AML-193 (cell line): Measurements from ENCODE around the gene TAF6.
A peak's percentile ranks its signal among the peaks of the same experiment; 100 is the strongest.
"Not testable (repeated sequence)": the region's sequence is repeated elsewhere in the genome, so short reads cannot be mapped to it uniquely, and the experiment has no call there.

ENCODE experiments used
- DNase-seq, 2 experiments: peaks; one replicate each; lab custom pipeline; 2025; lab: John Stamatoyannopoulos, UW

TAF6 gene

DNA sequence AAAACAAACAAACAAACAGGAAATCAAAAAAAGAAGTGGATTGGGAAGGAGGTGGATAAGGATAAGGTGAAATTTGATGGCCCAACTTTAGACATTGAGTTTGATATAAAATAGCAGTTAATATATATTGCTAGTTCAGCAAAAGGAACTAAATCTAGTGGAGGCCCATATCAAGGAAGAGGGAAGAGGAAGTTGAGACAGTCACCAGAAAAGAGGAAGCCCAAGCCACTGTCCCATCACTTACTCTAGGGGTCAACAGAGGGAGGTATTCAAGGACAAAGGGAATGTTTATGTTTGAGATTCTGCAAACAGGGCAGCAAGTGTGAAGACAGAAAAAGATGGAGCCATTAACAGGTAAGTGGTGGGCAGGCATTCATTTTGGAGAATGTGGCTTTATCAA is 33.2 kb upstream of the TAF6 start:
- DNase-seq = peak; percentile 80 to 87

DNA sequence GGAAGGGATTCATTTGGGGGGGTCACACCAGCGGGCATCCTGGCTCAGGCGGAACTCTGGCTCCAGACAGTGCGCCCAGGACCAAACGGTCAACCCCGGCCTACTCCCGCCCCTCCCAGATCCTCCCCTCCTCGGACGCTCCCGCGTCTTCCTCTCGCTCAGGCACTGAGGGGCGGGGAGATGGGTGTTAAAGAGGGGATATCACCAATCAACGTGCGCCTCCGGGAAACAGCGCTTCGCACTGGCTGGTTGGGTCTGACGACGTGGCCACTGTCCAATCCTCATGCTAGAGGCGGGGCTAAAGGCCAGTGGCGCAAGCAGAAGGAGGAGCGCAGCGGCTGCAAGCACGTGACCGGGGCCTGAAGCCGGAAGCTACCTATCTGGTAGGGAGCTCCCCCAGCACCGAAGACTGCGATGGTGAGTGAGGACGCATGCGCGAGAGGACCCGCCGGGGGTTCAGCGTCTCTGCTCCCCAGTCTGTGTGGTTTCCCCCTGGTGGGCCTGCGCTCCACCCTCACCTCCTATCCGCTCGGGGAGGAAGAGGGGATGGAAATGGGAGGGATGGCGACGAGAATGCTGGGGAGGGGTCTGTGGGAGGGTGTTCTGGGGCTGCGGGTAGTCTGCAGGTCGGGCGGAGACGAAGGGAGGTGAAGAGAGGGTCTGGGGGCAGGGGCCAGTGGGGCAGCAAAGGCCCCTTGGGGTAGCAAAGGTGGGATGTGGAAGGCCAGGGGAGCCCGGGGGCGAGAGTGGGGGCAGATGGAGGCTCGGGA is 29.6 kb upstream of the TAF6 start, which contains the start of gene LAMTOR4:
Gene LAMTOR4, plus strand, starts transcription at position 360 of the 770 bp plus-strand sequence. Its CDS starts 55 bp downstream, at position 415.
- peak; percentile 96 for DNase-seq

DNA sequence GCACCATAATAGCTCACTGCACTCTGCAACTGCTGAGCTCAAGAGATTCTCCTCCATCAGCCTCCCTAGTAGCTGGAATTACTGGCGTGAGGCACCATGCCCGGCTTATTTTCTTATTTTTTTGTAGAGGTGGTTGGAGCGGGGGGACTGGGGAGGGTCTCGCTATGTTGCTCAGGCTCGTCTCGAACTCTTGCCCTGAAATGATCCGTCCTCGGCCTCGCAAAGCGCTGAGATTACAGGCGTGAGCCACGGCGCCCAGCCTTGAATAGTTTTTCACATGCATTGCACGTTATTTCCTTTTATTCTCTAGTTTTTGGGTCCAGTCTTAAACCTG is 29.0 kb upstream of the TAF6 start:
- DNase-seq = no peak

DNA sequence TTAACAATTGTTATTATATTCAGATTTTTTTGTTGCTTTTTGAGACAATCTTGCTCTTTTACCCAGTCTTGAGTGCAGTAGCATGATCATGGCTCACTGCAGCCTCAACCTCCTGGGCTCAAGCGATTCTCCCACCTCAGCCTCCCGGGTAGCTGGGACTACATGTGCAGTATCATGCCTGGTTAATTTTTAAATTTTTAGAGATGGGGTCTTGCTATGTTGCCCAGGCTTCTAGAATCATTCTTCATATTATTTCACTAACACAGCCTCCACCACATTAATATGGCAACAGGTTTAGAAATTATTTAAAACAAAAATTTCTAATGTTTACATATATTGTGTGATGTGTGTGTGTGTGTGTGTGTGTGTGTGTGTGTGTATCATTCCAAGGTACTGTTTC is 28.1 kb upstream of the TAF6 start:
- no peak for DNase-seq

DNA sequence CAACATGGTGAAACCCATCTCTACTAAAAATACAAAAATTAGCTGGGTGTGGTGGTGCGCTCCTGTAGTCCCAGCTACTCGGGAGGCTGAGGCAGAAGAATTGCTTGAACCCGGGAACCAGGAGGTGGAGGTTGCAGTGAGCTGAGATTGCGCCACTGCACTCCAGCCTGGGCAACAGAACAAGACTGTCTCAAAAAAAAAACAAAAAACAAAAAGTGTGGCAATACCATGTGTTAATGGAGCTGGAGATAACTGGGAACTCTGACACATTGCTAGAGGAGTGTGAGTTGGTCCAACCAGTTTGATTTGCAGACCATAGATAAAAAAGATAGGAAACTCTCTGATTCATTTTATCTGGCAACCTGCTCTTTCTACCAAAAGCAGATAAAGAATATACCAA is 27.2 kb upstream of the TAF6 start:
- not testable (repeated sequence) for DNase-seq

DNA sequence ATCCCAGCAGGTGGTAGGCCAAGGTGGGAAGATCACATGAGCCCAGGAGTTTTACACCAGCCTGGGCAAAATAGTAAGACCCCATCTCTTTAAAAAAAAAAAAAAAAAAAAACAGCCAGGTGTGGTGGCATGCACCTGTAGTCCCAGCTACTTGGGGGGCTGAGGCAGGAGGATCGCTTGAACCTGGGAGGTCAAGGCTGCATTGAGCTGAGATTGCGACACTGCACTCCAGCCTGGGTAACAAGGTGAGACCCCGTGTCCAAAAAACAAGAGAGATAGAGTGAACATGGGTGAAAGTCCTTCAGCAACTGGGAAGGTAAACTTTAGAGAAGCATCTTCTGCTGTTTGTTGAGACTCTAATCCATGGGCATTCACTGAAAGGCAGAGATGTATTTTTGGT is 23.3 kb upstream of the TAF6 start:
- no peak for DNase-seq

DNA sequence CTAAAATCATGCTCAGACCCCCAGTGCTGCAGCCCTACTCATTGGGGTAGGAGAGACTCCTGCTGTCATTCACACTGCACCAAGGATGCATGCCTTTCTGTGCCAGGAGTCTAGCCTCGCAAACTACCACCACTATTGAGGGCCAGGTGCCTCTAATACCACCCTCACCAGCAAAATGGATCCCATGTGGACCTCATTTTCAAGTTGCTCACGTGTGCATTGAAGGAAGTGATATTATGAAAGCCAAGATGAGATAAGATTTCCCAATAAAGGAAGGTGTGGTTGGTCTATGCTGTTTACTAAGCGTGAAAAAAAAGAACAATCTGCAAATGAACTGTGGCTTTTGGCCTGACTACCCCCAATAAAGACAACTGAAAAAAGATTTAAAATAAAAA is 22.4 kb upstream of the TAF6 start:
- peak; percentile 34 to 45 for DNase-seq

DNA sequence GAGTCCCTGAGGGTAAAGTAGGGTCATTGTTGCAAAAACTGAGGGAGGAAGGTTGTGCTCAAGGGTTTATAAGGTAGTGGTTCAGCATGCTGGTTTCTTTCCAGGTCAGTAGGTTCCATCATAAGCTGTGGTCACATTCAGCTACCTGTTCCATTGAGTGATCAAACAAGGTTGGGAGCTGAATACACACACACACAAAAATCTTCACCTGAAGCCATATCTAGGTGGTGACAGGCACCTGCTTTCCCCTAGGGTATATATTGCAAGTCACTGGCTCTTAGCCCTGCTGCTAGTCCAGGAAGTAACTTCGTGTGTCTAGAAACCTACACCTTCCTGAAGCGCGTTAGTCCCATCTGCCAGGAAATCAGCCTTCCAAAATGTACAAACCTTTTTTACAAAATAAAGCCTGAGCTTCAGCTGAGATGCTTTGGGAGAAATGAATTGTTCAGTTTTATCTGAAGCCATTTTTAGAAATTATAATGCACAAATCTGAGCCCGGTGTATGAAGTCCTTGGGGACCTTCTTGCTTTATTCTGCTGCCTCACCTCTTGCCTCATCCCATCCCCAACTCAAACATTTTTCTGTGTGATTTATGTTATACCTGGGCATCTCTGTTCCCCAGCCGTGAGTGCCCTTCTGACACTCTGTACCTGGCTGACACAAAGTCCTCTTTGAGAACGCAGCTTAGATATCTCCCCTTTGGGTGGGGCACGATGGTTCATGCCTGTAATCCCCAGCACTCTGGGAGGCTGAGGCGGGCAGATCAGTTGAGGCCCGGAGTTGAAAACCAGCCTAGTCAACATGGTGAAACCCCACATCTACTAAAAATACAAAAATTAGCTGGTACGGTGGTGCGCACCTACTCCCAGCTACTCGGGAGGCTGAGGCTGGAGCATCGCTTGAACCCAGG is 18.9 kb upstream of the TAF6 start:
- DNase-seq = no peak

DNA sequence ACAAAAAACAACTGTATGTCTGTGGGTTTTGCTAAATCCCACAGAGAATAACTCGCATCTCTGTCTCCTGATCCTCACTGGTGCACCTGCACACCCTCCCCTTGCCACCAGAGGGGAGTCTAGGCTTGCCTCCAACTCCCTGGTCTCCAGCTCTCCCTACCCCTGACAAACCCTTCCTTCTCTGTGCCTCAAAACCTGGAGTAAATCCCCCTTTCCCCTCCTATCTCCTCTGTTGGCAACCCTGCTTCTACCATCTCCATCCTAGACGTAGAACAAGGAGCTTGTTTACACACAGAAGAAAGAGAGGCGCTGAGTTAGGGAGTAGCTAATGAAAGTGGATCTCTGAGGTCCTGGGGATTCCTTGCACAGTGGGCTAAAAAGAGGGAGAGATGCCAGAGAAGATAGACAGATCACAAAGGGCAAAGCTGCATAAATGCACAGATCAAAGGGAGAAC is 13.6 kb upstream of the TAF6 start:
- peak; percentile 50 to 53 for DNase-seq

DNA sequence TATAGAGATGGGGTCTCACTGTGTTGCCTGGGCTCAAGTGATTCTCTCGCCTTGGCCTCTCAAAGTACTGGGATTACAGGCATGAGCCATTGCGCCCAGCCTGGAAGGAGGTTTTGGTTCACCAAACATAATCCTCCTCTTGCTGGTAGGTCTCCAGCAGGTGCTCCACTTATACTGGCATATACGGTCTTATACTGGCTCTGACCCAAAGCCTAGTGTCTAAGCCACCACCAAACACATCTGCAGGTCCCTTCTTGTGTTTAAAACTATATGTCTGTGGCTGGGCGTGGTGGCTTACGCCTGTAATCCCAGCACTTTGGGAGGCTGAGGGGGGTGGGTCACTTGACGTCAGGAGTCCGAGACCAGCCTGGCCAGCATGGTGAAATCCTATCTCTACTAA is 13.0 kb upstream of the TAF6 start:
- no peak for DNase-seq

DNA sequence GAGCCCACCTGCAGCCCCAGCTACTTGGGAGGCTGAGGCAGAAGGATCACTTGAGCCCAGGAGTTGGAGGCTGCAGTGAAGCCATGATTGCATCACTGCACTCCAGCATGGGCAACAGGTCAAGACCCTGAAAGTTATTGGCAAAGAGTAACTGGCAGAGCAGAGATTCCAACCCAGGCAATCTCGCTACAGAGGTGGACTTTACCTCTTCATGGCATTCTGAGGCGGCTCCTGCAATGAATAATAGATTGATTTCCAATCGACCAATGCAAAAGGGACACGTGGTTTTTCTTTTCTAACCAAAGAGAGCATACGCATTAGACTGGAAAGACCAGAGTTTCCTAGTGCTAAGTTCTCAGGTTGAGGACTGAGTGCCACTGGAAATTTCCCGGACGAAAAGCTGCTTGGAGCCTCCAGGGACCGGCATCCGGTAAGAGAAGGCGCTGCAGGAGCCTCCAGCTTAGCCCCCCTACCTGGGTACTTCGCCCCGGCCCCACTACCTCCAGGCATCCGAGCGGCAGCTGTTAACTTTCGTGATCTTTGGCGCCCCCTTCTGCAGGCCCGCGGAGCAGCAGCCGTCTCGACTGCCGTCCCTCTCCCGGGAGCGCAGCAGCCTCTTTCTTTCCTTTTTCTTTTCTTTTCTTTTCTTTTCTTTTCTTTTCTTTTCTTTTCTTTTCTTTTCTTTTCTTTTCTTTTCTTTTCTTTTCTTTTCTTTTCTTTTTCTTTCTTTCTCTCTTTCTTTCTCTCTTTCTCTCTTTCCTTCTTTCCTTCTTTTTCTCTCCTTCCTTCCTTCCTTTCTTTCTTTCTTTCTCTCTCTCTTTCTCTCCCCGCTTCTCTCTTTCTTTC is 11.7 kb upstream of the TAF6 start:
- peak; percentile 21 to 36 for DNase-seq

DNA sequence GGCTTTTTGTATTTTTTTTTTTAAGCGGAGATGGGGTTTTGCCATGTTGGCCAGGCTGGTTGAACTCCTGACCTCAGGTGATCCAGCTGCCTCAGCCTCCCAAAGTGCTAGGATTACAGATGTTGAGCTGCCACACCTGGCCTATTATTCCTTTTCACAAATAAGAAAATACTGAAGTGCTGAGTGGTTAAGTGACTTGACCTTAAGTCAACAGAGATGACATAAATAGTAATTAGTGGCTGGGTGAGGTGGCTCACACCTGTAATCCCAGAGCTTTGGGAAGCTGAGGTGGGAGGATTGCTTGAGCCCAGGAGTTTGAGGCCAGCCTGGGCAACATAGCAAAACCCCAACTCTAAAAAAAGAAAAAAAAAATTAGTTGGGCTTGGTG is 11.1 kb upstream of the TAF6 start:
- not testable (repeated sequence) for DNase-seq

DNA sequence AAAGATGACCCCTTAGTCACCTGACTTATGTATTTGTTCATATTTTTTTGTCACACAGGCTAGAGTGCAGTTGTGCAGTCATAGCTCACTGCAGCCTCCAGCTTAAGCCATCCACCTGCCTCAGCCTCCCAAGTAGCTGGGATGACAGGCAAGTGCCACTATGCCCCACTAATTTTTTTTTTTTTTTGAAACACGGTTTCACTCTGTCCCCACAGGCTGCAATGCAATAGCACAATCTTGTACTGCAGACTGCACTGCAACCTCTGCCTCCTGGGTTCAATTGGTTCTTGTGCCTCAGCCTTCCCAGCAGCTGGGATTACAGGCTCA is 9.4 kb upstream of the TAF6 start:
- no peak for DNase-seq

DNA sequence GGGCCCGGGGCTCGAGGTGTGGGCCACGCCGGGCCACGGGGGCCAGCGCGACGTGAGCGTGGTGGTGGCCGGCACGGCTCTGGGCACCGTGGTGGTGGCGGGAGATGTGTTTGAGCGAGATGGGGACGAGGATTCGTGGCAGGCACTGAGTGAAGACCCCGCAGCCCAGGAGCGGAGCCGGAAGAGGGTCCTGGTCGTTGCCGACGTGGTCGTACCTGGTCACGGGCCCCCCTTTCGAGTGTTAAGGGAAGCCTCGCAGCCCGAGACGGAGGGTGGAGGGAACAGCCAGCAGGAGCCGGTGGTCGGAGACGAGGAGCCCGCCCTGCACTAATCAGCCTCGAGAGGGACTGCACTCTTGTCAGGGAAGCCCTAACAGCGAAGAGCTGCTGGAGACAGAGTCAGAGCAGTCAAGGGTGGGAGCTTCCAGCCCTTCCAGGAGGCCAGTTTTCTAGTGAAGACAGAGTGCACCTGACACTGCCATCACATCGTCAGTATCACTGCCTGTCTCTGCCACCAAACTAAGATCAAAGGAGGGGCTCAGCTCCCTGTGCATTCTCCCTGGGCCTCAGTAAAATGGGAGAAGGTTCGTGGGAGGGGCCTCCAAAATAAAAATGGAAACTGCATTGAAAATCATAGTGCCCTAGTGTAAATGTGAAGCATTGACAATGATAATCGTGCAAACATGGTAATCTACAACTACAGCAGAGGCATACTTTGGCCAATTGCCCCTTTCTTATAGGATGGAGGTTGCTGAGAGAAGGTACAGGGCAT is 8.9 kb upstream of the TAF6 start:
- DNase-seq = peak; percentile 4 to 12

DNA sequence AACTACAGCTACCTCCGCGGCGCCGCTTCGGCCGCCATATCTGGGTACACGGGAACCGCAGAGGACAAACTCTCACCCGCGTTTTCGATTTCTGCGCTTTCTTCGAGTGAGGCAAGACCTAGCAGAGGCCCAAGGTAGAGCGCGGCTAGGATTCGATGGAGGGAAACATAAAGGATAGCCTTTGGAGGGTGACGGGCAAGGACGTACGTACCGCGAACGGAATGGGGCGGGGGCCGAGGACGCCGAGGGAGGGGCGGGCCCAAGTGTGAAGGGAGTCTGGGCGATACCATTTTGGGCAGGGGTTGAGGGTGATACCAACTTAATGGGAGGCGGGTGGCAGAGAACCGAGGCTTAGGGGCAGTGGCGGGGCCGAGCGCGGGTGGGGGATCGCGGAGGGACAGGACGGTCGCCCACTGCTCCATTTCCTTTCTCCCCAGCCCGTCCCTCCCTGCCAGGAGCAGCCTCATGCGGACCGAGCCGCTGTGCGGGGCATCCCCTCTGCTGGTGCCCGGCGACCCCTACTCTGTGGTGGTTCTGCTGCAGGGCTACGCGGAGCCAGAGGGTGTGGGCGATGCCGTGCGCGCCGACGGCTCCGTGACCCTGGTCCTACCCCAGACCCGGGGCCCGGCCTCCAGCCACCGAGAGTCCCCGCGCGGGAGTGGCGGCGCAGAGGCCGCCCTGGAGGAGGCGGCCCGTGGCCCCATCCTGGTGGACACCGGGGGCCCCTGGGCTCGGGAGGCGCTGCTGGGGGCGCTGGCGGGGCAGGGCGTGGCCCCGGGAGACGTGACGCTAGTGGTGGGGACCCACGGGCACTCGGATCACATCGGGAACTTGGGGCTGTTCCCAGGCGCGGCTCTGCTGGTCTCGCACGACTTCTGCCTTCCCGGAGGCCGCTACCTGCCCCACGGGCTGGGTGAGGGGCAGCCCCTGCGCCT is 8.0 kb upstream of the TAF6 start, which contains the start of gene MBLAC1:
Gene MBLAC1, plus strand, starts transcription at position 37 of the 935 bp plus-strand sequence. Its CDS starts 429 bp downstream, at position 466.
- peak; percentile 78 to 83 for DNase-seq

DNA sequence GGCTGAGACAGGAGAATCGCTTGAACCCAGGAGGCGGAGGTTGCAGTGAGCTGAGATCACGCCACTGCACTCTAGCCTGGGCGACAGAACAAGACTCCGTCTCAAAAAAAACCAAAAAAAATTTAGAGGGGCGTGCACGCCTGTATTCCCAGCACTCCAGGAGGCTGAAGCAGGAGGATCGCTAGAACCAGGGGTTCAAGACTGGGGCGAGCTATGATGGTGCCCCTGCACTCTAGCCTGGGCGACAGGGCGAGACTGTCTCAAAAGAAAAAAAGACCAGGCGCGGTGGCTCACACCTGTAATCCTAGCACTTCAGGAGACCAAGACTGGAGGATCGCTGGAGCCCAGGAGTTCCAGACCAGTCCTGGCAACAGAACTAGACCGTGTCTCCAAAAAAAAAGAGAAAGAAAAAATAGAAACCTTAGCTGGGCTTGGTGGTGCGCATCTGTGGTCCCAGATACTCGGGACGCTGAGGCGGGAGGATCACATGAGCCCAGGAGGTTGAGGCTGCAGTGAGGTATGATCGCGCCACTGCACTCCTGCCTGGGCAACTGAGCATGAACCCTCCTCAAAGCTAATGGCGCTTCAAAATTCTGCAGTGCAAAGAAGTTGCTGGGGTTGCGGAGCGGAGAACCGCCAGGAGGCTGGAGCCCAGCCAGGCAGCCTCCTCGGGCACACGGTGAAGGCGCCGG is 7.2 kb upstream of the TAF6 start:
- no peak for DNase-seq

DNA sequence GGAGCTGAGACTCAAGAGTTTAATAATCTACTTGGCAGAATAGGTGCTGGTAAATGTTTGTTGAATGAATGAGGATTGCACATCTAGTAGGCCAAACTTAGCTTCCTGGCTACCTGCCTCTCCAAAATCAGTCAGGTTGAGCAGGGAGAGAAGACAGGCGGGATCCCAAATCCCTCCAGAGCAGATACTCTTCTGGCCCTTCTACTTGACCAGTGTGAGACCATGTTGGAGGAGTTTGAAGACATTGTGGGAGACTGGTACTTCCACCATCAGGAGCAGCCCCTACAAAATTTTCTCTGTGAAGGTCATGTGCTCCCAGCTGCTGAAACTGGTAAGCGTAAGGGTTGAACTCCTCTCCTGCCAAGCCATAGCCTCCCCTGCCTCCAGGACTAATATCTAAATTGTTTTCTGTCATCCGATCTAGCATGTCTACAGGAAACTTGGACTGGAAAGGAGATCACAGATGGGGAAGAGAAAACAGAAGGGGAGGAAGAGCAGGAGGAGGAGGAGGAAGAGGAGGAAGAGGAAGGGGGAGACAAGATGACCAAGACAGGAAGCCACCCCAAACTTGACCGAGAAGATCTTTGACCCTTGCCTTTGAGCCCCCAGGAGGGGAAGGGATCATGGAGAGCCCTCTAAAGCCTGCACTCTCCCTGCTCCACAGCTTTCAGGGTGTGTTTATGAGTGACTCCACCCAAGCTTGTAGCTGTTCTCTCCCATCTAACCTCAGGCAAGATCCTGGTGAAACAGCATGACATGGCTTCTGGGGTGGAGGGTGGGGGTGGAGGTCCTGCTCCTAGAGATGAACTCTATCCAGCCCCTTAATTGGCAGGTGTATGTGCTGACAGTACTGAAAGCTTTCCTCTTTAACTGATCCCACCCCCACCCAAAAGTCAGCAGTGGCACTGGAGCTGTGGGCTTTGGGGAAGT is 5.4 kb upstream of the TAF6 start:
- DNase-seq = no peak

DNA sequence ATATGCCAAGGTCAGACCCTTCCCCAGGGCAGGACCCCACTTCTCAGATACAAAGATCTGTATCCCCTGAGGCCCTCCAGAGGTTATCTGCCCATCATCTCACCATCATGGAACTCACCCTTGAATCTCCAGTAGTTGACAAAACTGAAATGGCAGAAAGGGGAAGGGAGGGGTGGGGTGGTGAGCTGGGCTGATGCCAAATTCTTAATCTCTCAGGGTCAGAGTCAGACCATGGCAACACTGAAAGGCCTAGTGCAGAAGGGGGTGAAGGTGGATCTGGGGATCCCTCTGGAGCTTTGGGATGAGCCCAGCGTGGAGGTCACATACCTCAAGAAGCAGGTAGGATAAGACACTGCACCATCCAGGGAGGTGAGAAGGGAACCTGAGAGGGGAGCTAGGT is 3.4 kb upstream of the TAF6 start:
- DNase-seq = no peak

DNA sequence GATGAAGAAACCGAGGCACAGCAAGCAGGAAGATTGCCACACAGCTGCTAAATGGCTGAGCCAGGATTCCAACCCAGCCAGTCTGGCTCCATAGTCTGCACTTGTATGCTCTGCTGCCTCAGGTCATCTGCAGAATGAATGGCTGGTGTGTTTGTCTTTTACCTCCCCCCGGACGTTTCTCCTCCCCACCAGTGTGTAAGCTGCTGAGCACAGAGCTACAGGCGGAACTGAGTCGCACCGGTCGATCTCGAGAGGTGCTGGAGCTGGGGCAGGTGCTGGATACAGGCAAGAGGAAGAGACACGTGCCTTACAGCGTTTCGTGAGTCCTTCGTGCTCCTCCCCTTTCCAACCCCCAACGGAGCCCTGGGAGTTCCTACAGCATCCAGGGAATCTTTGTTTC is 2.9 kb upstream of the TAF6 start:
- DNase-seq = no peak
